Psoas muscle (tissue), 8 donors: Measurements from ENCODE around the gene TM9SF1. TPM values are rescaled to one million over a fixed set of nuclear protein-coding genes. Genes with fewer than 3 reads are reported as not detected.

Source experiments
- ATAC-seq, 4 donors: fragments of 200-7000 bp; cut with Tn5 transposase; one replicate each; pipeline ENCODE4 v1.9.1; 2020; ENCODE audit warnings: moderate library complexity in 3 of 4, mild to moderate bottlenecking in 2 of 4
- DNase-seq, 2 donors: peaks; one replicate each; pipeline ENCODE4 v3.0.0-alpha.2; 2020
- H3K27ac ChIP-seq: fragments of 200-600 bp; one replicate; pipeline ENCODE4 v1.8.0; 2022
- H3K27me3 ChIP-seq, 3 donors: fragments of 200-600 bp in 1 of 3; one replicate each; pipeline versions ENCODE4 v1.6.1 to v1.8.0; 2013 to 2022; ENCODE audit warnings: low read length in 2 of 3, mild to moderate bottlenecking in 2 of 3, moderate library complexity in 1 of 3; ENCODE audit not compliant: insufficient read depth in 3 of 3
- H3K36me3 ChIP-seq, 2 donors: fragments of 200-600 bp in 1 of 2; one replicate each; pipeline versions ENCODE4 v1.6.1 to v1.8.0; 2013 to 2022; ENCODE audit warnings: low read depth in 1 of 2, mild to moderate bottlenecking in 1 of 2, moderate library complexity in 1 of 2; ENCODE audit not compliant: insufficient read depth in 1 of 2
- H3K4me1 ChIP-seq: fragments of 200-600 bp; one replicate; pipeline ENCODE4 v1.8.0; 2022
- H3K4me3 ChIP-seq: fragments of 200-600 bp; one replicate; pipeline ENCODE4 v1.8.0; 2022; ENCODE audit warnings: mild to moderate bottlenecking
- H3K9me3 ChIP-seq: fragments of 200-600 bp; one replicate; pipeline ENCODE4 v1.8.0; 2022
- CTCF ChIP-seq: fragments of 200-600 bp; IDR thresholded peaks from one replicate; pipeline ENCODE4 v1.8.0; 2022; ENCODE audit warnings: antibody characterized with exemption
- WGBS, 3 donors: extraction: QIAGEN DNeasy Blood & Tissue Kit; methylation state at CpG; one replicate each; pipeline versions ENCODE4 v1.1.6 to v1.1.7; 2013; 5-methylcytosine and 5-hydroxymethylcytosine counted together
- intact Hi-C, 2 donors: fragments of 100-400 bp; cut with DNase I; formaldehyde crosslinking; loops; one replicate each; pipeline versions ENCODE4 v1.11.0 to v1.14.2; 2022
- polyA plus RNA-seq, 3 donors: library from polyadenylated mRNA; stranded (reverse); fragments of 200-250 nt; gene quantifications; one replicate each; pipeline ENCODE4 v1.2.3, GENCODE V29; 2013
- total RNA-seq, 4 donors: library from RNA; stranded (reverse); fragmentation: NEBNext Ultra II Directional in 2 of 4; extraction: Animal tissue kit (Norgen Biotek cat#: 25700) in 2 of 4; gene quantifications; one replicate each; pipeline versions ENCODE4 v1.2.1 to v1.2.4, GENCODE V29; 2021 to 2023
- donor health status: healthy with polysubstance abuse.
- donor health status: DM: no; HTN: no; CAD: no; lungs with moderate emphysema.
- donor health status: Bipolar disorder and iron deficiency.
- donor health status: healthy.
- donor health status: DM: yes; HTN: yes; CAD: no.
- donor health status: DM: no; HTN: no; CAD: no.
- donor health status: DM: no; HTN: no; CAD: no.
- donor health status: DM: yes; HTN: yes; CAD: no.

TM9SF1 gene
- total and polyA plus RNA-seq, 7 donors = 21.0 to 43.4 (median 22.0) TPM

- peak; percentile 60 to 78 (median 67) for ATAC-seq
- DNase-seq = peak in 1 of 2 donors; percentile 83
- H3K4me3 ChIP-seq = peak within 1 kb of the TSS; percentile 92
- WGBS, 3 donors = 4 to 6% (median 5%) methylated on average over 38 of the region's 38 CpGs
- H3K27ac ChIP-seq = peak within 1 kb of the TSS; percentile 88
- no peak for TF ChIP-seq CTCF
- H3K27me3 ChIP-seq = no peaks in the 10 kb centered on the region
- H3K9me3 ChIP-seq = no peaks in the 10 kb centered on the region
- intact Hi-C loops = no loop called here
- H3K36me3 ChIP-seq = peaks cover 14 to 57% of the 10 kb centered on the region in 2 donors
- peaks cover 56% of the 10 kb centered on the region for H3K4me1 ChIP-seq
Observed at GRCh38 chr14:24232645-24233537, 37.6 kb upstream of the TM9SF1 start, which contains the start of gene GMPR2. TSS of gene GMPR2 (plus strand) at chr14:24232929. CDS start at chr14:24233254, 325 bp downstream.

GRCh38 chr14:24232121-24232644 is 36.9 kb upstream of the TM9SF1 start, which contains the start of gene NEDD8:
TSS of gene NEDD8 (minus strand) at chr14:24232367. CDS start at chr14:24232267, 100 bp downstream.
- DNase-seq = peak; percentile 95 to 97
- Histone ChIP-seq H3K27ac (peak within 1 kb of the TSS; percentile 88), H3K4me1 (peaks cover 49% of the 10 kb centered on the region), H3K27me3 (no peaks in the 10 kb centered on the region), H3K36me3 (peaks cover 13 to 55% of the 10 kb centered on the region in 2 donors), H3K4me3 (peak within 1 kb of the TSS; percentile 92), H3K9me3 (no peaks in the 10 kb centered on the region)
- intact Hi-C loops = no loop called here
- 0 to 1% (median 1%) methylated on average over 28 to 30 of the region's 30 CpGs for WGBS, 3 donors
- peak; percentile 87 to 93 (median 88) for ATAC-seq
- no peak for TF ChIP-seq CTCF

GRCh38 chr14:24231263-24232120 is 36.3 kb upstream of the TM9SF1 start:
- intact Hi-C loops = no loop called here
- peak in 3 of 4 donors; percentile 0 to 1 (median 1) for ATAC-seq

More at GRCh38 chr14:24231263-24232120, 36.3 kb upstream of the TM9SF1 start:
- peak overlapping the region; percentile 92 for H3K4me3 ChIP-seq
- peak overlapping the region; percentile 88 for H3K27ac ChIP-seq
- 10 to 13% (median 11%) methylated on average over 22 to 23 of the region's 23 CpGs for WGBS, 3 donors
- no peaks in the 10 kb centered on the region for H3K9me3 ChIP-seq
- H3K27me3 ChIP-seq = no peaks in the 10 kb centered on the region
- H3K4me1 ChIP-seq = peaks cover 44% of the 10 kb centered on the region
- peaks cover 6 to 48% of the 10 kb centered on the region in 2 donors for H3K36me3 ChIP-seq
- DNase-seq = no peak
- no peak for TF ChIP-seq CTCF
